Mesenchymal stem cell (in vitro differentiated cells and primary cell): Measurements from ENCODE around the gene MPL.

ENCODE experiments used
- DNase-seq: peaks from one replicate; pipeline ENCODE4 v3.0.0-alpha.2; 2013
- H2AFZ ChIP-seq: one replicate; pipeline ENCODE4 v1.6.1; 2013; ENCODE audit warnings: low read depth, mild to moderate bottlenecking, control low read depth, inconsistent platforms, low read length, moderate library complexity
- H2AK5ac ChIP-seq: 2 replicates; pipeline ENCODE4 v1.6.1; 2013; ENCODE audit warnings: low read length, moderate library complexity, mild to moderate bottlenecking, inconsistent platforms; ENCODE audit not compliant: severe bottlenecking
- H2BK120ac ChIP-seq: one replicate; pipeline ENCODE4 v1.6.1; 2013; ENCODE audit warnings: low read depth, mild to moderate bottlenecking, inconsistent platforms, low read length, moderate library complexity
- H2BK12ac ChIP-seq, 2 experiments: one replicate each; pipeline ENCODE4 v1.6.1; 2013; ENCODE audit warnings: inconsistent platforms in 2 of 2, low read length in 2 of 2, mild to moderate bottlenecking in 2 of 2, moderate library complexity in 2 of 2, control low read depth in 1 of 2
- H2BK15ac ChIP-seq: one replicate; pipeline ENCODE4 v1.6.1; 2013; ENCODE audit warnings: mild to moderate bottlenecking, low read depth, inconsistent platforms; ENCODE audit not compliant: poor library complexity, severe bottlenecking
- H2BK5ac ChIP-seq: 2 replicates; pipeline ENCODE4 v1.6.1; 2013; ENCODE audit warnings: low read depth, mild to moderate bottlenecking, low read length, control low read depth, inconsistent platforms; ENCODE audit not compliant: poor library complexity, severe bottlenecking
- H3K14ac ChIP-seq, 2 experiments: one replicate each; pipeline ENCODE4 v1.6.1; 2013; ENCODE audit warnings: inconsistent platforms in 2 of 2, low read length in 2 of 2, control low read depth in 1 of 2, mild to moderate bottlenecking in 1 of 2, moderate library complexity in 1 of 2
- H3K18ac ChIP-seq, 2 experiments: one replicate each; pipeline ENCODE4 v1.6.1; 2013; ENCODE audit warnings: inconsistent platforms in 2 of 2, low read length in 2 of 2, control low read depth in 1 of 2, low read depth in 1 of 2, mild to moderate bottlenecking in 1 of 2
- H3K23ac ChIP-seq, 2 experiments: one replicate each; pipeline ENCODE4 v1.6.1; 2013; ENCODE audit warnings: inconsistent platforms in 2 of 2, low read length in 2 of 2, mild to moderate bottlenecking in 2 of 2, moderate library complexity in 2 of 2, control low read depth in 1 of 2
- H3K27ac ChIP-seq: 2 replicates; pipeline ENCODE4 v1.5.1; 2013; ENCODE audit warnings: mild to moderate bottlenecking, moderate library complexity, low read length, control low read depth, inconsistent platforms; ENCODE audit not compliant: poor library complexity, severe bottlenecking
- H3K27me3 ChIP-seq, 2 experiments: 2 replicates each; pipeline versions ENCODE4 v1.6.1 to v1.7.0; 2013; ENCODE audit warnings: low read length in 2 of 2, mild to moderate bottlenecking in 2 of 2, moderate library complexity in 2 of 2, control low read depth in 1 of 2, inconsistent platforms in 1 of 2; ENCODE audit not compliant: control insufficient read depth in 1 of 2, insufficient read depth in 1 of 2
- H3K36me3 ChIP-seq, 2 experiments: 2 replicates each; pipeline versions ENCODE4 v1.6.1 to v1.7.0; 2013; ENCODE audit warnings: low read length in 2 of 2, control low read depth in 1 of 2, inconsistent platforms in 1 of 2, low read depth in 1 of 2, mild to moderate bottlenecking in 1 of 2; ENCODE audit not compliant: insufficient read depth in 2 of 2, control insufficient read depth in 1 of 2
- H3K4ac ChIP-seq, 2 experiments: one replicate each; pipeline ENCODE4 v1.6.1; 2013; ENCODE audit warnings: inconsistent platforms in 2 of 2, low read length in 2 of 2, mild to moderate bottlenecking in 2 of 2, moderate library complexity in 2 of 2, control low read depth in 1 of 2, low read depth in 1 of 2
- H3K4me1 ChIP-seq: 2 replicates; pipeline ENCODE4 v1.6.1; 2013; ENCODE audit warnings: low read depth, low read length, control low read depth; ENCODE audit not compliant: control insufficient read depth, insufficient read depth
- H3K4me2 ChIP-seq: 2 replicates; pipeline ENCODE4 v1.6.1; 2013; ENCODE audit warnings: low read length, mild to moderate bottlenecking, inconsistent platforms; ENCODE audit not compliant: poor library complexity, severe bottlenecking
- H3K4me3 ChIP-seq, 2 experiments: 2 replicates each; pipeline versions ENCODE4 v1.5.1 to v1.7.0; 2013; ENCODE audit warnings: low read length in 2 of 2, mild to moderate bottlenecking in 2 of 2, control low read depth in 1 of 2, low read depth in 1 of 2; ENCODE audit not compliant: insufficient read depth in 1 of 2
- H3K79me1 ChIP-seq: replicated peaks from 2 replicates; pipeline ENCODE4 v1.6.1; 2013; ENCODE audit warnings: mild to moderate bottlenecking, control low read depth, low read length, inconsistent platforms; ENCODE audit not compliant: poor library complexity, severe bottlenecking
- H3K9ac ChIP-seq: 2 replicates; pipeline ENCODE4 v1.7.0; 2013; ENCODE audit warnings: mild to moderate bottlenecking, low read length, moderate library complexity
- H3K9me3 ChIP-seq: 2 replicates; pipeline ENCODE4 v1.7.0; 2013; ENCODE audit warnings: mild to moderate bottlenecking, low read length; ENCODE audit not compliant: control insufficient read depth
- H4K8ac ChIP-seq: one replicate; pipeline ENCODE4 v1.6.1; 2013; ENCODE audit warnings: inconsistent platforms, mild to moderate bottlenecking, low read length, moderate library complexity
- H4K91ac ChIP-seq: one replicate; pipeline ENCODE4 v1.6.1; 2013; ENCODE audit warnings: mild to moderate bottlenecking, low read length, inconsistent platforms
- WGBS: methylation state at CpG from one replicate; pipeline ENCODE4 v1.1.7; 2013; ENCODE audit warnings: mixed read lengths; 5-methylcytosine and 5-hydroxymethylcytosine counted together

Gene MPL

GRCh38 chr1:43376723-43377235 lies 39.2 kb downstream of the MPL start:
- Histone ChIP-seq H2AFZ (no peak overlapping the region), H2BK12ac (no peak overlapping the region), H2BK15ac (no peak overlapping the region), H3K4ac (no peak overlapping the region), H3K4me1 (peaks cover 2% of the 10 kb centered on the region), H3K23ac (no peak overlapping the region), H3K79me1 (peaks cover 1% of the 10 kb centered on the region), H3K18ac (no peak overlapping the region), H3K27me3 (no peaks in the 10 kb centered on the region), H3K4me3 (no peak overlapping the region), H3K27ac (no peak overlapping the region), H2BK5ac (no peak overlapping the region), H4K91ac (no peak overlapping the region), H2AK5ac (no peak overlapping the region), H3K4me2 (no peak overlapping the region), H2BK120ac (no peak overlapping the region), H3K14ac (no peak overlapping the region), H3K36me3 (peaks cover 5 to 29% of the 10 kb centered on the region in 2 experiments), H3K9me3 (no peaks in the 10 kb centered on the region), H3K9ac (no peak overlapping the region), H4K8ac (no peak overlapping the region)
- WGBS = 97% methylated on average over 7 of the region's 7 CpGs
- DNase-seq = no peak

DNA sequence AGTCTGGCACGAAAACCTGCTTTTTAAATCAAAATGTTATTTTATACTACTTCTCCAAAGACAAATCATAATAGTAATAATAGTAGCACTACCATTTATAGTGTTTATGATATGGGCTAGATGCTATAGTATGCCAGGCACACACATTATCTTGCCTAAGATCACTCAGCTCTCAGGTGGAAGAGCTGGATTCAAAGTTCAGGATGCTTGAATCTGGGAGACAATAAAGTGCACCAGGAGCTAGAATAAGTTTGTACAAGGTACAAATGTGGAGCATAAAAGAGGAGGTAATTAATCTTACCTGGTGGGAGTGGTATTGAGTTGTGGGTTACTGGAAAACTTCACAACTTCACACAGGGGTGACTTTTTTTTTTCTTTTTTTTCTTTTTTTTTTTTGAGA lies 40.2 kb downstream of the MPL start:
- H3K4me1 ChIP-seq = peaks cover 2% of the 10 kb centered on the region
- H3K23ac ChIP-seq = no peak overlapping the region
- H3K9me3 ChIP-seq = no peaks in the 10 kb centered on the region
- H2BK12ac ChIP-seq = no peak overlapping the region
- H2BK5ac ChIP-seq = no peak overlapping the region
- H3K4me3 ChIP-seq = no peak overlapping the region
- no peak overlapping the region for H3K4ac ChIP-seq
- H2BK15ac ChIP-seq = no peak overlapping the region
- WGBS = no CpG with 5 or more reads among the region's 1 CpG
- H3K18ac ChIP-seq = no peak overlapping the region
- peaks cover 14 to 39% of the 10 kb centered on the region in 2 experiments for H3K36me3 ChIP-seq
- no peak overlapping the region for H4K8ac ChIP-seq
- H3K9ac ChIP-seq = no peak overlapping the region
- no peak for DNase-seq
- H4K91ac ChIP-seq = no peak overlapping the region
- H3K14ac ChIP-seq = no peak overlapping the region
- H3K4me2 ChIP-seq = no peak overlapping the region
- no peak overlapping the region for H2BK120ac ChIP-seq
- no peaks in the 10 kb centered on the region for H3K27me3 ChIP-seq
- no peak overlapping the region for H2AFZ ChIP-seq
- H3K79me1 ChIP-seq = peaks cover 1% of the 10 kb centered on the region
- H3K27ac ChIP-seq = no peak overlapping the region
- H2AK5ac ChIP-seq = no peak overlapping the region

DNA sequence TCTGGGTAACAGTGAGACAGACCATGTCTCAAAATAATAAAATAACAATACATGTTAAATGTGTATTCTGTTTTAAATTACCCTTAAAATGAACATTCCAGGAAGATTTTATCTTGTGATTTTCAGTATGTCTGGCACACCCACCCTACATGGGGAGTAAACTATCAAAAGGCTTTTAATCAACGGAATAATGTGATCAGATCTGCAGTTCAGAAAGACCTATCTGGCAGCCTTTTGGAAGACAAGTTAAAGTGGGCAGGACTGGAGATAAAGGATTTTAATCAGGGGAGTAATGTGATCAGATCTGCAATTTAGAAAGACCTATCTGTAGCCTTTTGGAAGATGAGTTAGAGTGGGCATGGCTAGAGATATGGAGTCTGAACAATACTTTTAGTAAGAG lies 41.9 kb downstream of the MPL start:
- no peak overlapping the region for H3K4me3 ChIP-seq
- H3K23ac ChIP-seq = no peak overlapping the region
- no peak overlapping the region for H2BK120ac ChIP-seq
- no peak overlapping the region for H3K18ac ChIP-seq
- H4K8ac ChIP-seq = no peak overlapping the region
- H3K36me3 ChIP-seq = peaks cover 24 to 56% of the 10 kb centered on the region in 2 experiments
- no peak overlapping the region for H3K9ac ChIP-seq
- no peak overlapping the region for H2BK5ac ChIP-seq
- H4K91ac ChIP-seq = no peak overlapping the region
- no peaks in the 10 kb centered on the region for H3K9me3 ChIP-seq
- H3K4me1 ChIP-seq = no peaks in the 10 kb centered on the region
- no peak overlapping the region for H2AK5ac ChIP-seq
- peaks cover 4% of the 10 kb centered on the region for H3K79me1 ChIP-seq
- no peak overlapping the region for H2BK15ac ChIP-seq
- 96% methylated on average over 1 of the region's 1 CpG for WGBS
- H3K27ac ChIP-seq = no peak overlapping the region
- no peaks in the 10 kb centered on the region for H3K27me3 ChIP-seq
- H2AFZ ChIP-seq = no peak overlapping the region
- no peak overlapping the region for H3K14ac ChIP-seq
- DNase-seq = no peak
- no peak overlapping the region for H3K4me2 ChIP-seq
- H2BK12ac ChIP-seq = no peak overlapping the region
- H3K4ac ChIP-seq = no peak overlapping the region

DNA sequence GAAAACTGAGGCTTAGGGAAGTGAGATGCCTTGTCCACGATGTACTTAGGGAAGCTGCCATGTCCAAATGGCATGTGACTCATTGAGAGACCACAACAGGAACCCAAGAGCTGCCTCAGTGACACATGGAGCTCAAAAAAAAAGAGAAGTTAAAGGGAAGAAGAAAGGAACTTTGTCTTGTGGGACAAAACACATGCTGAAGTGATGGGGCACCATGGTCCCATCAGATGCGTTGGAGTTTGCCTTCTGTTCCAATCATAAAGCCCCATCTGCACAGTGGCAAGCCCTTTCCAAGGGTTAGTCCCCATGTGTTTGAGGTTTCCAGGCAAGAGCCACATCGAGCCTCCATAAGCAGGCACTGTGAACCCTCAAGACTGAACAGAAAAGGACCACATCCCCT lies 44.0 kb downstream of the MPL start:
- H4K8ac ChIP-seq = no peak overlapping the region
- no peak overlapping the region for H2BK12ac ChIP-seq
- no peak overlapping the region for H3K18ac ChIP-seq
- H3K4ac ChIP-seq = no peak overlapping the region
- no peak overlapping the region for H3K9ac ChIP-seq
- no peak overlapping the region for H2AK5ac ChIP-seq
- peaks cover 38 to 70% of the 10 kb centered on the region in 2 experiments for H3K36me3 ChIP-seq
- no peak overlapping the region for H2BK5ac ChIP-seq
- no peaks in the 10 kb centered on the region for H3K4me1 ChIP-seq
- H4K91ac ChIP-seq = no peak overlapping the region
- H2BK15ac ChIP-seq = no peak overlapping the region
- H3K9me3 ChIP-seq = no peaks in the 10 kb centered on the region
- WGBS = 91% methylated on average over 3 of the region's 3 CpGs
- H3K4me2 ChIP-seq = no peak overlapping the region
- no peak overlapping the region for H3K4me3 ChIP-seq
- DNase-seq = no peak
- no peak overlapping the region for H3K14ac ChIP-seq
- H3K27me3 ChIP-seq = no peaks in the 10 kb centered on the region
- no peak overlapping the region for H2AFZ ChIP-seq
- no peak overlapping the region for H2BK120ac ChIP-seq
- peaks cover 13% of the 10 kb centered on the region for H3K79me1 ChIP-seq
- H3K23ac ChIP-seq = no peak overlapping the region
- no peak overlapping the region for H3K27ac ChIP-seq
